ENCODE measurements around the gene PPP2R5E. TPM values are rescaled to one million over a fixed set of nuclear protein-coding genes. Genes with fewer than 3 reads are reported as not detected.

The PPP2R5E gene
- total and polyA plus RNA-seq, 9 of the 15 experiments (the other 6 are each of a cell fraction or from before 2014, with no cell fraction given) = 4.2 to 30.3 (median 11.0) TPM

- H2AFZ ChIP-seq (ENCODE audit: low read depth, low read length) = no peak overlapping the region
- TF ChIP-seq RBM14 (IDR thresholded peaks at IDR 0.05; ENCODE audit: borderline replicate concordance, insufficient read depth, low read depth, low read length) (no peak), ZNF3 (CRISPR knock-in tag; IDR thresholded peaks at IDR 0.05) (no peak), SFPQ (IDR thresholded peaks at IDR 0.05; ENCODE audit: low read depth, low read length) (no peak), PTTG1 (tag; IDR thresholded peaks at IDR 0.05; ENCODE audit: low read depth) (no peak)
- POLR2A ChIA-PET = no interaction called here
- in situ Hi-C loops (cut with MboI) (no loop called here), intact Hi-C loops (cut with micrococcal nuclease) (no loop called here)
- no peak overlapping the region for H3K9ac ChIP-seq (ENCODE audit: insufficient read depth in 1 of 2, low read depth in 2 of 2, low read length in 2 of 2)
- no peaks in the 10 kb centered on the region for H3K27me3 ChIP-seq (ENCODE audit: control insufficient read depth in 2 of 2, insufficient read depth in 2 of 2, low read length in 2 of 2)
- BruUV-seq (replicated peaks) = no TSS peak
- 88% methylated on average over 2 of the region's 2 CpGs for WGBS (ENCODE audit: insufficient coverage, low coverage, missing lambda C conversion rate)
- ATAC-seq (no peak), DNase-seq (ENCODE audit: extremely low read depth in 1 of 4, low spot score in 3 of 4) (no peak), FAIRE-seq (no peak)
- no peak overlapping the region for H3K4me2 ChIP-seq (ENCODE audit: insufficient read depth, low read length)
- H3K9me3 ChIP-seq (replicated peaks; ENCODE audit: control insufficient read depth, insufficient read depth, low read depth, low read length) = no peaks in the 10 kb centered on the region
- H3K4me3 ChIP-seq = no peak overlapping the region
- H3K27ac ChIP-seq (ENCODE audit: extremely low read depth, low read depth, low read length) = no peak overlapping the region
- CTCF ChIA-PET (ENCODE audit: low intra/inter-chr PET ratio) = no interaction called here
- no peaks in the 10 kb centered on the region for H4K20me1 ChIP-seq (replicated peaks; ENCODE audit: control insufficient read depth, insufficient read depth, low read length)
- no peaks in the 10 kb centered on the region for H3K9me1 ChIP-seq (ENCODE audit: control insufficient read depth, insufficient read depth, low read length)
- no peaks in the 10 kb centered on the region for H3K4me1 ChIP-seq (replicated peaks in 1 of 2; ENCODE audit: control insufficient read depth in 2 of 2, insufficient read depth in 2 of 2, low read length in 2 of 2)
- H3K36me3 ChIP-seq (ENCODE audit: control insufficient read depth, insufficient read depth, low read length) = peaks cover 19% of the 10 kb centered on the region; the same call in 1 of the 3 replicates
- H3K79me2 ChIP-seq (ENCODE audit: control insufficient read depth, insufficient read depth, low read length) = peaks cover 17% of the 10 kb centered on the region
Measured at GRCh38 chr14:63423381-63423780, 119.8 kb downstream of the PPP2R5E start.
